Esophagus muscularis mucosa (tissue), 4 donors: Measurements from ENCODE around the gene ATXN2. TPM values are rescaled to one million over a fixed set of nuclear protein-coding genes. Genes with fewer than 3 reads are reported as not detected.

Source experiments
- DNase-seq: peaks from one replicate; pipeline ENCODE4 v3.0.0-alpha.2; 2017; ENCODE audit errors: extremely low spot score
- H3K27ac ChIP-seq, 4 donors: fragments of 200-600 bp; sonication (generic); replicated peaks in 1 of 4; 1 replicate in 3 of 4; 2 replicates in 1 of 4; pipeline ENCODE4 v1.5.1; 2016 to 2019; ENCODE audit warnings: mild to moderate bottlenecking in 1 of 4
- H3K27me3 ChIP-seq, 4 donors: fragments of 200-600 bp; sonication (generic); one replicate each; pipeline versions ENCODE4 v1.5.1 to v1.6.0; 2016 to 2019
- H3K36me3 ChIP-seq, 4 donors: fragments of 200-600 bp; sonication (generic); one replicate each; pipeline ENCODE4 v1.5.1; 2016 to 2019
- H3K4me1 ChIP-seq, 4 donors: fragments of 200-600 bp; sonication (generic); one replicate each; pipeline ENCODE4 v1.5.1; 2016 to 2019
- H3K4me3 ChIP-seq, 4 donors: fragments of 200-600 bp; sonication (generic); 1 replicate in 2 of 4; 2 replicates in 2 of 4; pipeline ENCODE4 v1.5.1; 2016 to 2019; ENCODE audit warnings: mild to moderate bottlenecking in 4 of 4, moderate library complexity in 1 of 4
- H3K9me3 ChIP-seq, 4 donors: fragments of 200-600 bp; sonication (generic); 1 replicate in 3 of 4; 2 replicates in 1 of 4; pipeline ENCODE4 v1.5.1; 2016 to 2019
- EP300 ChIP-seq: sonication (generic); formaldehyde crosslinking; IDR thresholded peaks from one replicate; pipeline ENCODE4 v1.6.1; 2017; ENCODE audit warnings: antibody characterized with exemption
- POLR2A ChIP-seq: fragments of 450-650 bp; IDR thresholded peaks from one replicate; pipeline ENCODE4 v1.6.1; 2017; ENCODE audit warnings: antibody characterized with exemption, moderate library complexity, mild to moderate bottlenecking, low read depth
- POLR2AphosphoS5 ChIP-seq, 2 donors: sonication (generic); formaldehyde crosslinking; IDR thresholded peaks; one replicate each; pipeline ENCODE4 v1.6.1; 2017; ENCODE audit warnings: antibody characterized with exemption in 2 of 2
- WGBS: methylation state at CpG from one replicate; pipeline ENCODE4 v1.1.5; 2018; 5-methylcytosine and 5-hydroxymethylcytosine counted together
- intact Hi-C: fragments of 100-400 bp; cut with DNase I; formaldehyde crosslinking; loops from one replicate; pipeline ENCODE4 v1.15.1; 2023
- total RNA-seq, 4 donors: library from RNA; depleted of rRNA; stranded (reverse); fragments of >200 nt; gene quantifications; one replicate each; pipeline versions ENCODE4 v1.1.0 to v1.2.1, GENCODE V29; 2016
- TF ChIP-seq, protein P1 (sequence below), 3 experiments: fragments of 200-600 bp in 2 of 3; fragments of 450-650 bp in 1 of 3; sonication (generic) in 2 of 3; IDR thresholded peaks; one replicate each; pipeline ENCODE4 v1.5.1; 2017 to 2019; ENCODE audit warnings: antibody characterized with exemption in 3 of 3, mild to moderate bottlenecking in 2 of 3, moderate library complexity in 1 of 3

The ATXN2 gene
- total RNA-seq, 4 donors from 2014 or later, result 32.0 to 57.3 (median 52.0) TPM

GRCh38 chr12:111448846-111449790, 150.0 kb downstream of the ATXN2 start:
- TF ChIP-seq, protein P1, sequence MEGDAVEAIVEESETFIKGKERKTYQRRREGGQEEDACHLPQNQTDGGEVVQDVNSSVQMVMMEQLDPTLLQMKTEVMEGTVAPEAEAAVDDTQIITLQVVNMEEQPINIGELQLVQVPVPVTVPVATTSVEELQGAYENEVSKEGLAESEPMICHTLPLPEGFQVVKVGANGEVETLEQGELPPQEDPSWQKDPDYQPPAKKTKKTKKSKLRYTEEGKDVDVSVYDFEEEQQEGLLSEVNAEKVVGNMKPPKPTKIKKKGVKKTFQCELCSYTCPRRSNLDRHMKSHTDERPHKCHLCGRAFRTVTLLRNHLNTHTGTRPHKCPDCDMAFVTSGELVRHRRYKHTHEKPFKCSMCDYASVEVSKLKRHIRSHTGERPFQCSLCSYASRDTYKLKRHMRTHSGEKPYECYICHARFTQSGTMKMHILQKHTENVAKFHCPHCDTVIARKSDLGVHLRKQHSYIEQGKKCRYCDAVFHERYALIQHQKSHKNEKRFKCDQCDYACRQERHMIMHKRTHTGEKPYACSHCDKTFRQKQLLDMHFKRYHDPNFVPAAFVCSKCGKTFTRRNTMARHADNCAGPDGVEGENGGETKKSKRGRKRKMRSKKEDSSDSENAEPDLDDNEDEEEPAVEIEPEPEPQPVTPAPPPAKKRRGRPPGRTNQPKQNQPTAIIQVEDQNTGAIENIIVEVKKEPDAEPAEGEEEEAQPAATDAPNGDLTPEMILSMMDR (IDR thresholded peaks at IDR 0.05), result no peak
- no peak for TF ChIP-seq POLR2A
- intact Hi-C loops, result no loop called here
- H3K9me3 ChIP-seq, result no peaks in the 10 kb centered on the region
- H3K27me3 ChIP-seq, result no peaks in the 10 kb centered on the region
- no peak overlapping the region for H3K4me3 ChIP-seq
- H3K4me1 ChIP-seq, result peaks cover 54 to 76% (median 72%) of the 10 kb centered on the region in 4 donors
- peaks cover 16 to 90% (median 82%) of the 10 kb centered on the region in 4 donors for H3K36me3 ChIP-seq
- 78% methylated on average over 3 of the region's 4 CpGs for WGBS
- DNase-seq, result peak; percentile 66
- H3K27ac ChIP-seq, result peak overlapping the region in 2 of 4 donors; percentile 6 to 40

- Histone ChIP-seq H3K27ac (peak overlapping the region in 3 of 4 donors; percentile 5 to 70 (median 7)), H3K36me3 (peaks cover 12 to 87% (median 79%) of the 10 kb centered on the region in 4 donors), H3K27me3 (no peaks in the 10 kb centered on the region), H3K4me3 (no peak overlapping the region), H3K9me3 (no peaks in the 10 kb centered on the region), H3K4me1 (peaks cover 54 to 81% (median 73%) of the 10 kb centered on the region in 4 donors)
- 71% methylated on average over 8 of the region's 9 CpGs for WGBS
- peak; percentile 72 for DNase-seq
- TF ChIP-seq EP300, result no peak
- TF ChIP-seq POLR2A, result no peak
- TF ChIP-seq, protein P1 (IDR thresholded peaks at IDR 0.05), result no peak
- no peak for TF ChIP-seq POLR2AphosphoS5 (IDR thresholded peaks at IDR 0.05)
- intact Hi-C loops, result no loop called here
Observed at GRCh38 chr12:111448266-111448830, 150.8 kb downstream of the ATXN2 start.

GRCh38 chr12:111447571-111448265, 151.4 kb downstream of the ATXN2 start:
- Histone ChIP-seq H3K4me3 (no peak overlapping the region), H3K9me3 (no peaks in the 10 kb centered on the region), H3K27ac (peak overlapping the region in 3 of 4 donors; percentile 5 to 70 (median 7)), H3K4me1 (peaks cover 58 to 87% (median 79%) of the 10 kb centered on the region in 4 donors), H3K36me3 (peaks cover 6 to 85% (median 78%) of the 10 kb centered on the region in 4 donors), H3K27me3 (no peaks in the 10 kb centered on the region)
- DNase-seq, result peak; percentile 31
- TF ChIP-seq EP300 (no peak), POLR2AphosphoS5 (IDR thresholded peaks at IDR 0.05) (no peak), POLR2A (no peak)
- TF ChIP-seq, protein P1 (IDR thresholded peaks at IDR 0.05), result no peak
- WGBS, result 69% methylated on average over 4 of the region's 28 CpGs
- intact Hi-C loops, result no loop called here

- H3K27ac ChIP-seq, result peak overlapping the region; percentile 12 to 70 (median 62)
- peaks cover 66 to 94% (median 87%) of the 10 kb centered on the region in 4 donors for H3K4me1 ChIP-seq
- 84% methylated on average over 7 of the region's 20 CpGs for WGBS
- intact Hi-C loops, result no loop called here
- peaks cover 0 to 85% (median 78%) of the 10 kb centered on the region in 4 donors for H3K36me3 ChIP-seq
- H3K4me3 ChIP-seq, result no peak overlapping the region
- no peaks in the 10 kb centered on the region for H3K9me3 ChIP-seq
- TF ChIP-seq, protein P1 (IDR thresholded peaks at IDR 0.05), result no peak
- TF ChIP-seq EP300, result no peak
- TF ChIP-seq POLR2AphosphoS5 (IDR thresholded peaks at IDR 0.05), result no peak
- no peak for TF ChIP-seq POLR2A
- peak; percentile 82 for DNase-seq
- no peaks in the 10 kb centered on the region for H3K27me3 ChIP-seq
Observed at GRCh38 chr12:111446631-111447570, 152.2 kb downstream of the ATXN2 start.
